Measurements from ENCODE around the gene PTCH1. TPM values are rescaled to one million over a fixed set of nuclear protein-coding genes. Genes with fewer than 3 reads are reported as not detected.

PTCH1 gene
- total and polyA plus RNA-seq, 2 donors (not counting 1 experiment from before 2014, with no cell fraction given), result 3.5 to 13.8 TPM

DNA sequence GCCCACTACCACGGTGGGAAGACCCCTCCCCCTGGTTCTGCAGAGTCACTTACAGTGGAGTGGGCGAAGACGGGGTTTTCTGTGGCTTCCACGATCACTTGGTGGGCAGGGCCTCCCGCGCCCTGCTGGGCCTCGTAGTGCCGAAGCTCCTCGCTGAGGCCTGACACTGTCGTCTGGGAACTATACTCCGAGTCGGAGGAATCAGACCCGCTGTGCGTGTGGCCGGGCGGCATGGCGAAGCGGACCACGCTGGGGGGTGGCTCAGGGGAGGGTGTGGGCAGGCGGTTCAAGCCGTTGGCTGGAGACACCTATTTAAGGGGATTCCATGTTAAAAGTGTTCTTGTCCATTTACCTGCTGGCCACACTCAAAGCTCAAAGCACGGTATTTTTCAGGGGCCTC lies 67.8 kb downstream of the PTCH1 start:
- H3K27ac Mint-ChIP-seq, result no peak overlapping the region
- Histone ChIP-seq H3K27ac (ENCODE audit: low read length in 2 of 2) (no peak overlapping the region), H3K27me3 (replicated peaks in 1 of 4; ENCODE audit: control extremely low read depth in 1 of 4, control insufficient read depth in 3 of 4, insufficient read depth in 4 of 4, low read length in 3 of 4) (peaks cover 0 to 2% (median 0%) of the 10 kb centered on the region in 4 experiments), H3K79me2 (ENCODE audit: control insufficient read depth, insufficient read depth, low read length) (no peaks in the 10 kb centered on the region), H3K36me3 (replicated peaks in 1 of 2; ENCODE audit: control extremely low read depth in 1 of 2, control insufficient read depth in 1 of 2, extremely low read depth in 1 of 2, insufficient read depth in 2 of 2, low read length in 1 of 2) (no peaks in the 10 kb centered on the region), H3K4me3 (ENCODE audit: control extremely low read depth in 1 of 5, extremely low read depth in 1 of 5, insufficient read depth in 1 of 5, low read depth in 2 of 5, low read length in 4 of 5) (no peak overlapping the region), H2AFZ (ENCODE audit: insufficient read depth, low read depth, low read length, poor library complexity, severe bottlenecking) (no peak overlapping the region), H3K9me3 (ENCODE audit: control extremely low read depth in 1 of 3, control insufficient read depth in 2 of 3, insufficient read depth in 1 of 3, low read length in 2 of 3) (peaks cover 0 to 5% (median 0%) of the 10 kb centered on the region in 3 donors), H3K9ac (ENCODE audit: low read length) (no peak overlapping the region), H3K4me1 (ENCODE audit: control insufficient read depth in 2 of 2, insufficient read depth in 2 of 2, low read length in 2 of 2) (no peaks in the 10 kb centered on the region), H3K4me2 (replicated peaks; ENCODE audit: low read depth, low read length, poor library complexity, severe bottlenecking) (no peak overlapping the region), H4K20me1 (ENCODE audit: control insufficient read depth, insufficient read depth, low read length, poor library complexity, severe bottlenecking) (no peaks in the 10 kb centered on the region)
- no peak for DNase-seq
- no peak for ATAC-seq (ENCODE audit: low read depth)
- ChIA-PET POLR2A (no interaction called here), CTCF (no interaction called here)
- 92% methylated on average over 22 of the region's 22 CpGs for WGBS (ENCODE audit: insufficient coverage)
- H3K27me3 Mint-ChIP-seq, result peaks cover 13% of the 10 kb centered on the region
- TF ChIP-seq EZH2 (IDR thresholded peaks at IDR 0.05; ENCODE audit: borderline replicate concordance, insufficient read depth, low read depth, low read length, poor library complexity, severe bottlenecking) (no peak), CTCF (IDR thresholded peaks at IDR 0.05) (no peak)
- no peaks in the 10 kb centered on the region for H3K4me1 Mint-ChIP-seq
- H3K9me3 Mint-ChIP-seq (ENCODE audit: insufficient read depth), result no peaks in the 10 kb centered on the region
- H3K4me3 Mint-ChIP-seq, result no peak overlapping the region
- intact Hi-C loops (cut with micrococcal nuclease), result no loop called here

DNA sequence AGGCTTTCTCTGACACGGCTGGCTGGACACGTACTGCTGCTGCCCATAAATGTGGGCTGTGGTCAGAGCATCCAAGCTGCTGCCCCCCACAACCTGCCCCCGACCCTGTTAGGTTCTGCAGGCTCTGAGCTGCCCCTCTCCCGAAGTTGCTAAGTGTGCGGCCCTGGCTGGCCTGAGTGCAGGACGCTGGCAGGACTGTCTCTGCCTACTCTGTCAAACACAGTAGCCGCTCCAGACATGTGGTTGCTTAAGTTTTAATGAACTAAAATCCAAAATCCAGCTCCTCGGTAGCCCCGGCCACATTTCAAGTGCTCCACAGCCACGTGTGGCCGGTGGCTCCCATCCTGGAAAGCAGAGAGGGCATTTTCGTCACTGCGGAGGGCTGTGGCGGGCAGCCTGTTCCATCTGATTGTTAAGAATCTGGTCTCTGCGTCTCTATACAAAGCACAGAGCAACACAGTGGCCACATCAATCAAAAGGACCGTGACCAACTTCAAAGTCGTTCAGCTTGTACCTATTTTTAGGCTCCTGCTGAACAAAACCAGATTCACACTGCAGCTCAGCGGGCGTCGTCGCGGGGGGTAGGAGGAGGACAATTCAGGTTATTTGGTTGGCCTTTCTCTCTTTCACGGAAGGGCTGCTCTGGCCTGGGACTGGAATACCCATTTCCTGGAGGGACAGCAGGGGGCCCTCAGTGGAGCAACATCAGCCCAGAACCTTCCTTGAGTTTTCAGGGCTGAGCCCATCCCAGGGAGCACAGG lies 68.9 kb downstream of the PTCH1 start:
- H3K9me3 Mint-ChIP-seq (ENCODE audit: insufficient read depth), result no peaks in the 10 kb centered on the region
- H3K27ac ChIP-seq (ENCODE audit: low read length in 2 of 2), result no peak overlapping the region
- no peaks in the 10 kb centered on the region for H3K4me1 ChIP-seq (ENCODE audit: control insufficient read depth in 2 of 2, insufficient read depth in 2 of 2, low read length in 2 of 2)
- H3K4me1 Mint-ChIP-seq, result no peaks in the 10 kb centered on the region
- no peaks in the 10 kb centered on the region for H4K20me1 ChIP-seq (ENCODE audit: control insufficient read depth, insufficient read depth, low read length, poor library complexity, severe bottlenecking)
- H3K9me3 ChIP-seq (ENCODE audit: control extremely low read depth in 1 of 3, control insufficient read depth in 2 of 3, insufficient read depth in 1 of 3, low read length in 2 of 3), result peaks cover 0 to 5% (median 0%) of the 10 kb centered on the region in 3 donors
- intact Hi-C loops (cut with micrococcal nuclease), result no loop called here
- POLR2A ChIA-PET, result no interaction called here
- no peak overlapping the region for H3K4me3 Mint-ChIP-seq
- H3K27ac Mint-ChIP-seq, result no peak overlapping the region
- H3K27me3 Mint-ChIP-seq, result peaks cover 13% of the 10 kb centered on the region
- no peak overlapping the region for H2AFZ ChIP-seq (ENCODE audit: insufficient read depth, low read depth, low read length, poor library complexity, severe bottlenecking)
- H3K36me3 ChIP-seq (replicated peaks in 1 of 2; ENCODE audit: control extremely low read depth in 1 of 2, control insufficient read depth in 1 of 2, extremely low read depth in 1 of 2, insufficient read depth in 2 of 2, low read length in 1 of 2), result no peaks in the 10 kb centered on the region
- CTCF ChIA-PET, result no interaction called here
- TF ChIP-seq CTCF (IDR thresholded peaks at IDR 0.05) (no peak), EZH2 (IDR thresholded peaks at IDR 0.05; ENCODE audit: borderline replicate concordance, insufficient read depth, low read depth, low read length, poor library complexity, severe bottlenecking) (no peak)
- 74% methylated on average over 22 of the region's 23 CpGs for WGBS (ENCODE audit: insufficient coverage)
- no peak for DNase-seq
- no peak overlapping the region for H3K4me2 ChIP-seq (replicated peaks; ENCODE audit: low read depth, low read length, poor library complexity, severe bottlenecking)
- H3K79me2 ChIP-seq (ENCODE audit: control insufficient read depth, insufficient read depth, low read length), result no peaks in the 10 kb centered on the region
- H3K27me3 ChIP-seq (replicated peaks in 1 of 4; ENCODE audit: control extremely low read depth in 1 of 4, control insufficient read depth in 3 of 4, insufficient read depth in 4 of 4, low read length in 3 of 4), result peaks cover 0 to 2% (median 0%) of the 10 kb centered on the region in 4 experiments
- no peak for ATAC-seq (ENCODE audit: low read depth)
- no peak overlapping the region for H3K4me3 ChIP-seq (ENCODE audit: control extremely low read depth in 1 of 5, extremely low read depth in 1 of 5, insufficient read depth in 1 of 5, low read depth in 2 of 5, low read length in 4 of 5)
- H3K9ac ChIP-seq (ENCODE audit: low read length), result no peak overlapping the region

All from B cell (primary cell).